ENCODE results near the gene PLXNA4.

The PLXNA4 gene

DNA sequence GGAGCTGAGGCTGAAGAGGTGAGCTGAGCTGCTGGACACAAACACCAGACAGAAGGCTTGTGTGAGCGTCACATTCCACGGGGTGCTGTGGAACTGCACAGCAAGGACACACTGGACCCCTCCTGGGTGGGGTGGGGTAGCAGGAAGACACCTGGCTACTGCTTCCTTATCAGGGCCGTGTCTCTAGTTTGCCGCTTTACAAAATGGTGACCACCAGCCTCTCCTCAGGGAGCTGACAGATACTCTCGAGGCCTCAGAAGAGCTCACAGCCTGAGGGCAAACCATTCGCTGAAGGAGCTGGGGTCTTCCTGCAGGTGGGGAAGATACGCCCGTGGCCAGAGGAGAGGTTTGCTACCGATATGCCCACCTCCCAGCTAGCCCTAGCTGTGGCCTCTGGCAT is 461.9 kb downstream of the PLXNA4 start:
- no peak for DNase-seq (ENCODE audit: low spot score)

DNA sequence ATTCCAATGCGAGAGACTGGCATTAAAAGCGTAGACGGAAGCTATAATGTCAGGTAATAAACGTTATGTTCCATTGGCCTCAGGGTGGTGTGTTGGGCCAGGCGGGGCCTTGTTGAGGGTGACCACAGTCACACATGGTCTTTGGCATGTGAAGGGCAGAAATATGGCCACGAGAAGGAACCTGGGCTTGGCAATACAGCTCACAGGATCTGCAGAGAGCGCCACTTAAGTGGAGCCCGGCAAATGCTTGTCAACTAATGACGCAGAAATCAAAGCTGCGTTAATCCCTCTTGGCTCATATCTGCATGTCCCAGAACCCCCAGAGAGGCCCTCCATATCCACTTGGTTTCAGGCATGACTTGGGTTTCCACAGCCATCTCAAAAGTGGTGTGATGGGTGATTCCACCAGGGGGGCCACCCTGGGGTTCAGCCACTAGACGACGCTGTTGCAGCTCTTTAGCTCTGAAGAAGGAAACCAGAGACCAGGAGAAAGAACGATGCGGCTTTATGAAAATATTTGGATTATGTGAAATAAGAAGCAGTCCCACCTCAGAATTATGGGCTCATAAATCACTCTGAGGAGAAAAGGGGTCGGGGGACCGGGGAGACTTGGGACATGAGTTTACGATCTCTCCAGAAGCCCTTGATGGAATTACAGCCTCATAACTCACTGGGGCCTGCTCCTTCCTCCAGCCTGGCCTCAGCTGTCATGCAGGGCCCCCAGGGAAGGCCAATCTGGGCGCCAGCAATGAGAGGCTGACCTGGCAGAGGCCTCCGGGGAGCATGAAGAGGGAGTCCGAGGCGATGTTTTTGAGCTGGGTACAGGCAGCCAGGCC is 462.5 kb downstream of the PLXNA4 start:
- DNase-seq (ENCODE audit: low spot score): no peak

DNA sequence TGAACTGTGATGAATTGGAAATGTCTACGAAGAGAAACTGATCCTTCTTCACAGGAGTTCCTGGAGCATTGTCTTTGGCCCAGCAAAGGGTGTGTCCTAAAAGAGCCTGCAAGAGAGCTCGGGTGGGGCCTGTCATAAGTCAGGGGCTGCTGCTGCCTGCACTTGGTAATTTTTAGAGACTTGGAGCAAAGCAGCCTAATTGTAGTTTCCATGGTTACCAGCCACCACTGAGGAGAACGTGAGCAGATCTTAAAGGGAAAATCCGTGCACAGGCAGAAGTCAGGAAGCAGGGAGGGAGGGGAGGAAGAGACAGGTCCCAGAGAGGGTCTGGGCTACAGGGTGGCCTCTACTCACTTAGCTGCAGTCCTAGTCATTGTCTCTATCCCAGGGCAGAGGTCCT is 463.6 kb downstream of the PLXNA4 start:
- no peak for DNase-seq (ENCODE audit: low spot score)

DNA sequence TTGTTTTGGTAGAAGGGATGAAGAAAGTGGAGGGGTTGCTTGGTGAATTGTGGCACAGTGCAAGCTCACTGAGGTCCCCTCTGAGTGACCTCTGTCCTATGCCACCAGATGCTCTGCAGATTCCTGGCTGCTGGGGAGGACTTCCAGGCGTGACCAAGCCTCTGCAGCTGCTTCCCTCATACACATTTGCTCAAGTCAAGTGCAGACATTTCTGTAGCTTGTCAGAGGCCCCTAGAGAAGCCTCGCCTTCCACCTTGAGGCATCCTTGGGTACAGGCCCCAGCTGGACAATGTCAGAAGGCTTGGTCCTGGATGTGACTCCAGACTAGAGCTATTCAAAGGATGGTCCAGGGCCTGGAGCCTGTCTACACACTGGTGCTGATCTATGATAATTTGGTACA is 464.2 kb downstream of the PLXNA4 start:
- DNase-seq (ENCODE audit: low spot score): no peak

DNA sequence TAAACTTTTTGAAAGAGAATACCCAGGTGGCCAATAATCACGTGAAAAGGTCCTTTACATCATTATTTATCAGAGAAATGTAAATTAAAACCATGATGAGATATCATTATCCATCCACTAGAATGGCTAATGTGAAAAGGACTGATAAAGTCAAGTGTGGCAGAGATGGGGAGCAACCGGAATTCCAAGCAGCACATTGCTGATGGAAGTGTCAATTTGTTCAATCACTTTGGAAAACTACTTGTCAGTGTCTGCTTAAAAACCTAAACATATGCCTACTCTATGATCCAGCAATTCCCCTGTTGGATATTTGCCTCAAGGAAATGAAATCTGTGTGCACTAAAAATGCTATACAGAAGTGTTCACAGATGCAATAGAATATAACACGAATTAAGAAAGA is 465.6 kb downstream of the PLXNA4 start:
- DNase-seq (ENCODE audit: low spot score): no peak

DNA sequence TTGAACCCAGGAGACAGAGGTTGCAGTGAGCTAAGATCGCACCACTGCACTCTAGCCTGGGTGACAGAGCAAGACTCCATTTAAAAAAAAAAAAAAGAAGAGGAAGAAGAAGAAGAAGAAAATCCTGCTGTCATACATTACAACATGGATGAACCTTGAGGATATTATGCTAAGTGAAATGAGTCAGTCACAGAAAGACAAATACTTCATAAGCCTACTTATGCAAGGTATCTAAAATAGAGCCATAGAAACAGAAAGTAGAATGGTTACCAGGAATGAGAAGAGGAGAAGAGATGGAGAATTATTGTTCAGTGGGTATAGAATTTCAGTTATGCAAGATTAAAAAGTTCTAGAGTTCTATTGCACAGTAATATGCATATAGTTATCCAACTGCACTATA is 466.5 kb downstream of the PLXNA4 start:
- no peak for DNase-seq (ENCODE audit: low spot score)

DNA sequence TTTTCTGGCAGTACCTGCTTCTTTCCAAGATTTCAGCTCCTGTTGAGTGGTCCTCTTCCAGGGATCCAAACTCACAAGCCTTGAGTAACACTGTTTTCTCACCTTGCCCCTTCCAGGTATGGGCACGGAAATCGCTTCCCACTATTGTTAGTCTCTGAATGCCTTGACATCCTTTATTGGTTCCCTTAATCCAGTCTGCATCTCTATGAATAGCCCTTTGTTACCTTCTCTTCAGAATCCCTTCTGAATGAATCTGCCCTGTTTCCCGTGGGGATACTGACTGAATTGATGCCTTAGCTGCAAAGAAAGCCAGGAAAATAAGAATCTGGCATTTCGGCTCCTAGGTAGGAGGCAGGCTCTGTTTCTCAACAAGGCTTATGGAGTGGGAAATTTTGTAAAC is 467.7 kb downstream of the PLXNA4 start:
- no peak for DNase-seq (ENCODE audit: low spot score)

DNA sequence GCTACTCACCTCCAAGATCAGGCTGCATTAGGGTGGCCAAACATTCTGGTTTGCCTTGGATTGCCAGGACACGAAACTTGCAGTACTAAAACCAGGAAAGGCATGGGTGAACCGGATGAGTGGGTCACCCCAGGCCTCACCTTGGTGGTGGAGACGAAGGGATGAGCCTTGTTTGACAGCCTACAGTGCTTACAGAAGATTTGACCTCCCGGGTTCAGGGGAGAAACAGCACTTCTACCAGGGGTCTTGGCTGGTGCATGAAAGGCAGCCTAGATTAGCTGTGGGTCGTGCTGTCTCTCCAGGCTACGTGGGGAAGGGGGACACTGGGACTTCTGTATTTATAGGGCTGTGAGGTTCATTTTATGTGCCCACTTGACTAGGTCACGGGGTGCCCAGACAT is 469.8 kb downstream of the PLXNA4 start:
- no peak for DNase-seq (ENCODE audit: low spot score)

DNA sequence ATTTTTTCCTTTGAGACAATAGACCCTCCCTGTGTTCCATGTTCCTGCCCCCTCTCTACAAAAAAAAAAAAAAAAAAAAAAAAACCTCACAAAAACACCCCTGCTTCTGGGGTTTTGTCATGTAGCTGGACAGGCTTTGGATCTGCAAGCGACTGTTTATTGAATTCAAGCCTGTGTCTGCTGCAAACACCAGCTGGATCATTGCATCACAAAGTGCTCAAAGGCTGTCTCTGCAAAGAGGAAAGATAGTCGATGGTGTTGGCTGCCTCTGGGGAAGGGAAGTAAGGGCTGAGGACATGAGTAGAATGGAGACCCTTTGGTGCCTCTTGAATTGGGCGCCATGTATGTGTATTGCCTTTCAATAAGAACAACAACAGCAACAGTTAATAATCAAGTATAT is 471.2 kb downstream of the PLXNA4 start:
- DNase-seq (ENCODE audit: low spot score): no peak

DNA sequence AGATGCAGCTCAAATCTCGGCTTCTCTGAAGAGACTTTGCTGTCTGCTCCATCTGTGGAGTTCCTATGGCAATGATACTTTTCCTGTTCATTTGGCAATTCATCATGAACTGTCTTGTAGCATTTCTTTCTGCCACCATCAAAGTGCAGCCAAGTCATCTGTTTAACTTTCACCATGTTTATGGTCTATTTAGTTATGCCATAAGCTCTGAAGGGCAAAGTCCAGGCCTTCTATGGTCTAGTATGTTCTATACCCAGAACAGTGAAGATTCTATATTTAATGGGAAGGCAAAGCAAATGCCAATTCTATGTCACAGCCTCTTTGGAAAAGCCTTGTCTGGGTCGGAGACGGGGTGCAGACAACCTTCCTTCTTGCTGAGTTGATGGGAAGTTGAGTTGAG is 472.6 kb downstream of the PLXNA4 start:
- DNase-seq (ENCODE audit: low spot score): no peak

DNA sequence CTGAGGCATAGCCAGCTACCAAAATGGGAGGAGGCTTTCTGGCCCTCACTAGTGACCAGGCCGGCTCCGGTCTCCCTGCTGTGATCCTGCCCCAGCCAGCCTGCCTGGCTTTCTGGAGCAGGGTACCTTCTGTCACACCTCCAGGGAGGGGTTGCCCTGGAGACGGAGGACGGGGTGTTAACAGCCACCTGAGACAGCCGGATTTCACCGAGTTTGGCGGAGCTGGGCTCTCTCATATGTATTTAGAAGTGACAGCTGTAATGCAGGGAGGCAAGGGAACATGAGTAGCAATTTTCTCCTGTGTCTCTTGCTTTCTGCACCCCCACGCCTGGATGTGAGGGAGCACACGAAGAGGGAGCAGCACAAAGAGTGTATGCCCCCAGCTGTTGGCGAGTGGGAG is 473.3 kb downstream of the PLXNA4 start:
- DNase-seq (ENCODE audit: low spot score): no peak

DNA sequence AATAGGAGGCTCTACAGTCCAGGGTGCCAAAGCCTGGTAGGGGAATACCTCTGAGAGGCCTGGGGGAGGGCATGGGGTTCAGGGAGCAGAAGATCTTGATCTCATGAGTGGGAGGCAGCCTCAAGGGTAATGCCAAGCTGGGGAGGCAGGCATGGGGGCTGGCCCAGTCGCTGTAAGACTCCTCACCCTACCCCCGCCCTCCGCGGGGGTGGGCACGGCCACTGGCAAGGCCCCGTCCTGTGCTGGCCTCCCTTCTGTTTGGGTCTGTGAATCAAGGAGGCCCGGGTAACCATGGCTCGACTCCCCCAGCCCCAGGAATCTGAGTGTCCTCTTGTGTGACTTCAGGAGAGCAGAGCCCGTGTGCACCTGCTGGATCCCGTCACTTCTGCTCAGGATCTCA is 473.9 kb downstream of the PLXNA4 start:
- no peak for DNase-seq (ENCODE audit: low spot score)

DNA sequence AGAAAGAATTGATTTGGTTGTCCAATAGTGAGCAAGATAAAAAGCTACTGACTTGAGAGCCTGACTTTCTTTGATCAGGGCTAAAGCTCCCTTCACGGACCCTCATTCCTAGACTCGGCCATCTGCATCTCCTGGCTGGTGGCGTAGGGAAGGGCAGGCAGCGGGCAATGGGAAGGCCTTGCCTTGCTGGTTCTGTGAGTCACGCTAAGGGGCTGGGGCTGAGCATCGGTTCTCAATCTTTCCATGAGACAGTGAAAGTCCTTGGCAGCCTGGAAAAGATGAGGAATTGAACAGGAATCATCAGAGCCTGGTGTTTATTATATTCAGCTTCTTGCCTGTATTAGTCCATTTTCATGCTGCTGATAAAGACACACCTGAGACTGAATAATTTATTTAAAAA is 475.3 kb downstream of the PLXNA4 start:
- DNase-seq (ENCODE audit: low spot score): no peak

DNA sequence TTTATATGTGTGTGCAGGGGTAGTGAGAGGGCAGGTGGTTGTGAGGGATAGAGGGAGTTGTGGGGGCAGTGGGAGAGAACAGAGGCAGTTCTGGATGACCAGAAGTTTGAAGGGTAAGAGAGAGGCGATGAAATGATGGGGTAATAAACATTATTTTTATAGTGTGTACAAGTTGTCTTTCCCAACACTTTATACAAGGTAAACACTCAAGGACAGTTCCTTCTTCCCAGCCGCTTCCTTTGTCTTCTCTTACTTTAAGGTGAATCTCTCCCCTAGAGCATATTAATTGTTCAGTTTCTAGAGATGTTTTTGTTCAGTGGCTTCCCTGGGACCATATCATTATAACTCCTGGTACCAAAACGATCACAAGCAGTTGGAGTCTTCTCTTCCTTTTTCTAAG is 475.8 kb downstream of the PLXNA4 start:
- DNase-seq (ENCODE audit: low spot score): no peak

DNA sequence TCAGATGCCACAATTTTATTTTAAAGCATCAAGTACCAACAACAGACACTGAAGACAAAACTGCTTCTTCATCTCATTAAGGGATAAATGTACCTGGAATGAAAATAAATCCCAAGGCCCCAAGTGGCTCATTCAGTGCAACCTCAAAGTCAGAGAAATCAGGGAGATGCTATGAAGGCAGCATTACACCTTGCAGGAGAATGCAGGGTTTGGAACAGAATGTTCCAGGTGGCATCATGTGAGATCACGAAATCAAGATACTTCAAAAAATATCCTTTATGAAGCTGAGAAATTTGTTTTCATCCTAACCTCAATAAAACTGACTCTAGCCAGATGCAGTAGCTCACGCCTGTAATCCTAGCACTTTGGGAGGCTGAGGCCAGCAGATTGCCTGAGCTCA is 477.1 kb downstream of the PLXNA4 start:
- no peak for DNase-seq (ENCODE audit: low spot score)

DNA sequence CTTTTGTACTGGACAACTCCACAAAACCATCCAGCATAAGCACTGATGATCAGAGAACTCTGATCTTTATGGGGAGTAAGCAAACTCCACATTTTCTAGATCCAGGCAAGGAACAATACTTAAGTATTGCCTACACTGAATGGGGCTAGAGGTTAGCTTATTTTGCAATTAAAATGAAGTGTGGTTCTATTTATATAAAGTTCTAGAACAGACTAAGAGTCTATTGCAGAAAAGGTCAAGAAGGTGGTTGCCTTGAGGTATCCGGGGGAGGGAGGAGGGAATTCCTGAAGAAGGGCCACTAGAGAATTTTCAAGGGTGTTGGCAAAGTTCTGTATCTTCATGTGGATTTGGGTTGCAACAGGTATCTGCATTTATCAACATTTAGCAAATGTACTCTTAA is 477.9 kb downstream of the PLXNA4 start:
- no peak for DNase-seq (ENCODE audit: low spot score)

DNA sequence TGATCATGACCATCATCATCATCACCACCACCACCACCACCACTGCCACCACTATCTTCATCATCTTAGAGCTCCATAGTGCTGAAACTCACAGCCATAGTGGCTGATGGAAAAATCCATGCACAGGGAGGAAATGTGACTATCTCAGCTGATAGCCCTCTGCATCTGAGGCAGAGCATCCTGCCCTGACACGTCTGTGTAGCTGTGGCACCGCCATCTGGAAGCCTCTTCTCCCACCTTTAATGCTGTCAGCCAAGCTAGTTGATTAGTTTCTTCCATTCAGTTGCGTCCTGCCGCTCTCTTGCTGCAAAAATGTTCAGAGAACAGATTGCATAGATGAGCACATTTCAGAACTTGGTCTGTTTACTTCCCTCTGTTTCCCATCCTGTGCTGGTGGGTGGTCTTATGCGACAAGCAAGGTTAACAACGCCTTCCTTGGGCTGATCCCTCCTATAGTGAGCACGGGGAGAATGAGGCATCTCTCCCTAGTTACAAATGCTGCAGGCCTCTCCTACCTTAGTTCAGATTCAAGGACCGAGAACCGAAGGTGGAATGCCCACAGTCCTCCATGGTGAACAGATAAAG is 478.6 kb downstream of the PLXNA4 start:
- no peak for DNase-seq (ENCODE audit: low spot score)

DNA sequence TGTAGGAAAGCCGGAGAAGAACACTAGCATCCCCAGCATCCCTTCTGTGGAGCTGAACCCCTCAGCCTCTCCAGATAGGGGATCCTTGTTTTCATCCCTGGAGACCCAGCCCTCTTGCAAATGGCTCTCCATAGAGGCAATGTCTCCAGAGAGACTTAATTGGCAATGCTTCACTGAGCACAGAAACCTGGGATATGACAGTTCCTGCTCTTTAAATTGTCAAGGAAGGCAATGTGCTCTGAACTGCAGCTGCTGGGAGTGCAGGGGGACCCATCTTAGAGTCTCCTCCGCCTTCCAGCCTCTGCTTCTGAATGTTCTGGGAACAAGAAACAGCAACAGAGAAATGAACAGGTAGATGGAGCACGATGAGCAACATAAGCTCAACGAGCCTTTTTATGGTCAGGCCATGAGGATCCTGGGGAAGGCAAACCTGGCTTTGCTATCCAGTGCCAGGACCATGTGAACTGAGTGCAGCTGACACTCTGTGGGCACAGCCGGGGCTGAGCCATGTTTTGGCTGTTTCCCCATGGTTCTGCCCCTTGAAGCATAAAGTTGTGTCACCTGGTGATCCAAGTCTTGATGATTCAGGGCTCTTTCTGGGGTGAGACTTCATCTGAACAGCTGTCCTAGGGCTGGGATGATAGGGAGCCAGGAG is 481.0 kb downstream of the PLXNA4 start:
- DNase-seq (ENCODE audit: low spot score): no peak

DNA sequence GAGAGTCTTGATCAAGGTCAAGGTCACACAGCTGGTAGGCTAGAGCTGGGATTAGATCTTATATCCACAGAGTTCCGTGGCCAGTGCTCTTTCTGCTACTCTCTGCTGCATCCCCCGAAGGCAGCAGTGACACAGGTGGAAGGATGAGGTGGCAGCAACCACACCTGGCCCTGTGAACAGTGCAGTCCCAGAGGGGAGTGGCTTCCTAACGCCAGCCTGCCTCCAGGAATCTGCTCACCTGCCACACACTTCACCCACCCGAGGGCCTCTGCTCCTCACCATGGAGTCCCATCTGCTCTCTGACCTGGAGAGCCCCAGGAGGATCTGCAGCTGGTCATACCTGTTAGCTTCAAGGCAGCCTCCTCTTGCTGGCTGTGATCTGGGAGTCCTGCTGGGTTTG is 484.2 kb downstream of the PLXNA4 start:
- DNase-seq (ENCODE audit: low spot score): no peak

DNA sequence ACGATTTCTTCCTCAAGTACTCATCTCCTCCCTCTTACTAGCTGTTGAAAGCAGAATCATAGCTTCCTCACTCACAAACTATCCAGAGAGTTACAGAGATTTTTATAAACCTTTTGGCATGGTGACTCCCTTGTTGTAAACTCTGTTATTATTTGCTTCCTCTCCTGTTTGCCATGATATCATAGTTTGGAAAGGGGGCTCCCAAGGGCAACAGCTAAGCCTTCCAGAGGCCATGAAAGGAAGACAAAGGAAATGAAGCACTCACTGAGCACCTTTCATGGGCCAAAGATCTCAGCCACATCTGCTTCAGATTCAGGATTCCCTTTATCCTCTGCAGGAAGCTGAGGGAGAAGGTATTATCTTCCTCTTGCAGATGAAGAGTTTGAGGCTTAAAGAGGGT is 484.6 kb downstream of the PLXNA4 start:
- no peak for DNase-seq (ENCODE audit: low spot score)

DNA sequence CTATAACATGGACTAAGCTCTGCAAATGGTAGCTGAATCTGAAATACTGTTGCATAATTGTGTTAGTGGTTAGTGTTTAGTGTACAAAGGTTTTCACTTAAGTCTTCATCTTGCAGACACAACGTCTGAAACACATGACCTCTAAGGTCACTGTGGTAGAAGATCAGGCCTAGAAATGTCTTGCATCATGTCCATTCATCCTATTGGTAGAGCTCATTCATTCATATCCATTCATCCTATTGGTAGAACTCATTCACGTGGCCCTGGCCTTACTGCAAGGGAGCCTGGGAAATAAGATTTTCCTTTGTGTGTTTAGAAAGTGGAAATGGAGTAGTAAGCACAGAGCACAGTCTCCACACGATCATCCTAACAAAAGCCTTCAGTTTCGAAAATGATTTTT is 485.8 kb downstream of the PLXNA4 start:
- DNase-seq (ENCODE audit: low spot score): no peak

DNA sequence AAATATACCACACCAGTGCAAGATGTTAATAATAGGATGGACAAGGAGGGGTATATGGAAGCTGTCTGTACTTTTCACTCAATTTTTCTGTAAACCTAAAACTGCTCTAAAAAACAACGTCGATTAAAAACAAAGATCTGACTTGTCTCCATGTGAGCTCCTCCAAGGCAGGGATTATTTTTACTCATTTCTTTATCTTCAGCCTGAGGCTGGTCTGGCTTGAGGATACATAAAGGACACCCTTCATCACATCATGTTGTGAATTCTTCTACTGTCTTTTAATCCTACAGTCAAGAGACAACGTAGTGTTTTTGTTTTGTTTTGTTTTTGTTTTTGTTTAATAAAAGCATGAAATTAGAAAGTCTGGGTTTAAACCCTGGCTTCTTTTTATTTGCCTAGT is 486.9 kb downstream of the PLXNA4 start:
- no peak for DNase-seq (ENCODE audit: low spot score)

DNA sequence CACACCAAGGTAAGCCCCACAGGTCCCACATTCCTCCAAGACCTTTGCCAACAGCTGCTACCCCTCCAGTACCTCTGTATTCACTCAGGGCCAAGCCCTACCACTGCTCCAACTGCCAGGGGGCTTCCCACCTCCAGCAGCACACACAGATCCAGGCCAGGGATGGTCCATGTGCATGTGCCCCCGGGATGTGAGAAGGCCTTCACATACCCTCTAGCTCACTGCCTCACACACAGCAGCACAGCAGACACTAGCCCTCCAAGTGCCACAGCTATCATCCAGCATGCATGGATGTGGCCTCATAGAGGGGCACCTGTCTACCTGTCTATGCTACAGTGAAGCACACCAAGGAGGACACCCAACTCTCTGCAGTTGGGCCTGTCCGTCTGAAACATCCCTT is 488.8 kb downstream of the PLXNA4 start:
- no peak for DNase-seq (ENCODE audit: low spot score)
